ENCODE data around the gene MGRN1. TPM values are rescaled to one million over a fixed set of nuclear protein-coding genes. Genes with fewer than 3 reads are reported as not detected.

Gene MGRN1
- total RNA-seq, 1 donor from 2014 or later, result 201 TPM

DNA sequence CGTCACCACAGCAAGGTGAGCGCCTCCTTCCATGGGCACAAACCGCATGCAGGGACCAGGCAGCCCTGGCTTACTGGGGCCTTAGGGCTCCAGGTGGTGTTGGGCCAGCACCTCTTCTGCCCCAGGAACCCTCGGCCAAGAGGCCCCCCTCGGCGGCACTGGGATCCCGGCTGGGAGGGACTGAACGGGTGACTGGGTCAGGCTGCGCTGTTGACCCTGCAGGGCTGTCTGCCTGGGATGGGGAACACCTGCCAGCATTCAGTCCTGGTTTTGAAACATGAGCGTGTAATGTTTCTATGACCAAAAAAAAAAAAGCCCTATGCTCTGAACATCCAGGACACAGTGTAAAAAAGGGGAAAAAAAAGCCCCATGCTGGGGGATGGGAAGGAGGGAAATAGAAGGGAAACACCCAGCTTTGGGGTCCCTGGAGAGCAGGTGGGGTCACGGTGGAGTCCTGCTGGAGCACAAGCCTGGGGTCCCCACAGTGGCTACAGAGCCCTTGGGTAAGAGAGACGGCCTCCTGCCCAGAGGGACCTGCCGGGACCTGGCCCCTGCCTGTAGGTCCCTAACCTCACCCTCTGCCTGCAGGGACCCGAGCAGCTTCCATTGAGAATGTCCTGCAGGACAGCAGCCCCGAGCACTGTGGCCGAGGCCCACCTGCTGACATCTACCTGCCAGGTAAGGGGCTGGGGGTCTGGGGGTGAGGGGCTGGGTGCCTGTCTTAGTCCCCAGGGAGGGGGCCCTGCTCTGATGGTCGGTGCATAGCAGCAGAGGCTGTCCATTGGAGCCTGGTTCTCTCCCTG lies 58.8 kb downstream of the MGRN1 start:
- TF ChIP-seq, protein P1, sequence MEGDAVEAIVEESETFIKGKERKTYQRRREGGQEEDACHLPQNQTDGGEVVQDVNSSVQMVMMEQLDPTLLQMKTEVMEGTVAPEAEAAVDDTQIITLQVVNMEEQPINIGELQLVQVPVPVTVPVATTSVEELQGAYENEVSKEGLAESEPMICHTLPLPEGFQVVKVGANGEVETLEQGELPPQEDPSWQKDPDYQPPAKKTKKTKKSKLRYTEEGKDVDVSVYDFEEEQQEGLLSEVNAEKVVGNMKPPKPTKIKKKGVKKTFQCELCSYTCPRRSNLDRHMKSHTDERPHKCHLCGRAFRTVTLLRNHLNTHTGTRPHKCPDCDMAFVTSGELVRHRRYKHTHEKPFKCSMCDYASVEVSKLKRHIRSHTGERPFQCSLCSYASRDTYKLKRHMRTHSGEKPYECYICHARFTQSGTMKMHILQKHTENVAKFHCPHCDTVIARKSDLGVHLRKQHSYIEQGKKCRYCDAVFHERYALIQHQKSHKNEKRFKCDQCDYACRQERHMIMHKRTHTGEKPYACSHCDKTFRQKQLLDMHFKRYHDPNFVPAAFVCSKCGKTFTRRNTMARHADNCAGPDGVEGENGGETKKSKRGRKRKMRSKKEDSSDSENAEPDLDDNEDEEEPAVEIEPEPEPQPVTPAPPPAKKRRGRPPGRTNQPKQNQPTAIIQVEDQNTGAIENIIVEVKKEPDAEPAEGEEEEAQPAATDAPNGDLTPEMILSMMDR (IDR thresholded peaks at IDR 0.05), result no peak
- H3K9me3 ChIP-seq, result no peaks in the 10 kb centered on the region
- H3K4me1 ChIP-seq, result no peaks in the 10 kb centered on the region
- H3K36me3 ChIP-seq, result peaks cover 73 to 83% of the 10 kb centered on the region in 2 donors
- intact Hi-C loops (cut with DNase I), result no loop called here
- no peaks in the 10 kb centered on the region for H3K27me3 ChIP-seq
- no peak for DNase-seq (ENCODE audit: low spot score in 2 of 2)
- H3K27ac ChIP-seq, result no peak overlapping the region
- H3K4me3 ChIP-seq, result no peak overlapping the region

DNA sequence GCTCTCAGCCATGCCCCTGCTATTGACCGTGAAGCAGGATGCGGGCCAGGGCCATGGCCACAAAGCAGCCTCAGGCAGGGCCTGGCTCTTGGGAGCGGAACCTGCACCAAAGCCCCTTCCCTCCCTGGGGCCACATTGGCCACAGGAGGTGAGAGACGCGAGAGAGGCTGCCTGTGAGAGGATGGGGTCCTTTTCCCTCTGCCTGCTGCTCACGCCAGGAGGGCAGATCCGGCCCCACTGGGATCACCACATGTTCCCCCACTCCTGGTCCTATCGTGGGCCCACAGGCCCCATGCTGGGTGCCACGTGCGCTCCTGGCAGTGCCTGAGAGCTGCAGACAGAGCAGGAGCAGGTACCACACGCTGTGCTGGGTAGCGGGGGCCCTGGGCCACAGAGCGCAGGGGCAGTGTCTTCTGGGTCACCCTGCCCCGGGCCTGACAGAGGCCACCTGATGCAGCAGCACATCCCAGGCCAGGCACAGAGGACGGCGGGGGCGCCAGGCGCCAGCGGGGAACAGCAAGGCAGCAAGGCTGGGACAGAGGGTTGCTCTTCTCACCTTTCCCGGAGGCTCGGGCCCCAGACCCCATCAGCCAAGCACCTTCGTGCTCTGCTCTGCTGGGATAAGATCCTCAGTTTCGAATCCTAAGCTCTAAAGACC lies 59.6 kb downstream of the MGRN1 start:
- no peaks in the 10 kb centered on the region for H3K27me3 ChIP-seq
- no peaks in the 10 kb centered on the region for H3K4me1 ChIP-seq
- no peak for DNase-seq (ENCODE audit: low spot score in 2 of 2)
- peaks cover 70 to 87% of the 10 kb centered on the region in 2 donors for H3K36me3 ChIP-seq
- TF ChIP-seq, protein P1 (IDR thresholded peaks at IDR 0.05), result no peak
- H3K27ac ChIP-seq, result no peak overlapping the region
- intact Hi-C loops (cut with DNase I), result no loop called here
- no peak overlapping the region for H3K4me3 ChIP-seq
- H3K9me3 ChIP-seq, result no peaks in the 10 kb centered on the region

DNA sequence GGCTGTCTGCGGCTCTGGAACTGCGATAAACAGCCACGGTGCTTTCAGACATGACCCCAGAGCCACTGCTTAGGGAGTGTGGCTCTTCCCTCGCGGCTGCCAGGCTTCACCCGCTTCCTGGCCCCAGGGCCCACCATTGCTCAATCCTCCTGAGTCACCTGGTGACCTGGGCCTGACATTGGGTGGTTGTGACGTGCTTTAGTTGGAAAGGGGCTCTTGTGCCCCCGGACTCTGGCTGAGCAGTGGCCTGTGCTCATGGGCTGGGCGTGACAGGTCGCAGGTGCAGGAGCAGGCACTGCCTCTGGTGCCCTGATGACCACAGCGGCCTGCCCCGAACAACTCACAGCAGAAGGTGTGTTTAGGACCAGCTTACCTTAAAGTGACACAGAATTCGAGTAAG lies 60.1 kb downstream of the MGRN1 start:
- no peak for DNase-seq (ENCODE audit: low spot score in 2 of 2)
- no peaks in the 10 kb centered on the region for H3K9me3 ChIP-seq
- no peak overlapping the region for H3K4me3 ChIP-seq
- intact Hi-C loops (cut with DNase I), result no loop called here
- H3K27ac ChIP-seq, result no peak overlapping the region
- peaks cover 70 to 84% of the 10 kb centered on the region in 2 donors for H3K36me3 ChIP-seq
- H3K27me3 ChIP-seq, result no peaks in the 10 kb centered on the region
- TF ChIP-seq, protein P1 (IDR thresholded peaks at IDR 0.05), result no peak
- no peaks in the 10 kb centered on the region for H3K4me1 ChIP-seq

DNA sequence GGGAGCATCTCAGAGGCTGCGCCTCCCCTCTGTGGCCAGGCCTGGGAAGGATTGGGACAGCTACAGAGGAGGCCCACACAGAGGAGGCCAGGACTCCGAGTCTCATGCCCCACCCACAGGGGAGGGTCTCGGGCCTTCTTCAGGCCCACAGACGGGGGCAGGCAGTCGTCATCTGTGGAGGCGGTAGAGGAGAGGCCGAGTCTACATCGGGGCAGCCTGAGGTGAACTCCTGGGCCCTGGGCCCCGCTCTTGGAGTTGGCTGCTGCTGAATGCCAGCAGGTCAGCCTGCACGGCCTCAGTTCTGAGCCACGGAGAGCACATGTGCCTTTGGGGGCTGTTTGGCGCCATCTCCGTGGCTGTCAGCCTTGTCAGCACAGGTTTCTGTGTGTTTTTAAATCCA lies 60.7 kb downstream of the MGRN1 start:
- Histone ChIP-seq H3K27me3 (no peaks in the 10 kb centered on the region), H3K9me3 (no peaks in the 10 kb centered on the region), H3K4me1 (no peaks in the 10 kb centered on the region), H3K4me3 (no peak overlapping the region), H3K36me3 (peaks cover 65 to 84% of the 10 kb centered on the region in 2 donors), H3K27ac (no peak overlapping the region)
- DNase-seq (ENCODE audit: low spot score in 2 of 2), result no peak
- intact Hi-C loops (cut with DNase I), result no loop called here
- TF ChIP-seq, protein P1 (IDR thresholded peaks at IDR 0.05), result no peak

DNA sequence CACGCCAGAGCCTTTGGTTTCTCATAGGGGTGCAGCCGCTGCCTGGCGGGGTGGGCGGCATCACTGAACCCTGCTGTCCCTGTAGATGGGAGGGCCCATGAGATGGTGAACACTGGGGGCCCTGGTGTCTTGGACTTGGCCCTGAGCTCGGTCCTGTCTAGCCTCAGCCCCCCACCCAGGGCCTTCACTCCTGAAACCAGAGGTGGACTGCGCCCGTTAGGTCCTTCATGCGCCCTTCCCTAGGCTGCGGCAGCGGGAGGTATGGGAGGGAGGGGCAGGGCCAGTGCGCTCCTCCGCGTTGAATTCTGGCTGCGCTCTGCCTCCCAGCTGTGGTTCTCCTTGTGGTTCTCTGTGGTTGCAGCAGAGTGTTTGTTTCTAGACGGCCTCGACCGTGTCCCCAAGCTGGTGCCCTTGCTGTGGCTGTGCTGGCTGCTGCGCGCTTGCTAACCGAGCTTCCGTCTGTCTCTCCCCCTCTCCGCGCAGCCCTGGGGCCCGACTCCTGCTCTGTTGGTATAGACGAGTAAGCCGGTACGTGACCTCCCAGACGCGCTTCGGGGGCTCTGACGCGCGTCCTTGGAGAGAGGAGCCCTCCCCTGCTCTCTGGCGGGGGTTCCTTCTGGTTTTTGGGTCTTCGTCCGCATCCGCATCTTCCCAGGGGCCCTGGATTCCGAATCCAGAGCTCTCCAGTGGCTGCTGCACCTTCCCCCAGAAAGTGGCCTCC lies 61.3 kb downstream of the MGRN1 start:
- H3K4me3 ChIP-seq, result no peak overlapping the region
- peaks cover 61 to 85% of the 10 kb centered on the region in 2 donors for H3K36me3 ChIP-seq
- no peaks in the 10 kb centered on the region for H3K4me1 ChIP-seq
- no peak overlapping the region for H3K27ac ChIP-seq
- H3K27me3 ChIP-seq, result no peaks in the 10 kb centered on the region
- intact Hi-C loops (cut with DNase I), result no loop called here
- TF ChIP-seq, protein P1 (IDR thresholded peaks at IDR 0.05), result no peak
- H3K9me3 ChIP-seq, result no peaks in the 10 kb centered on the region
- no peak for DNase-seq (ENCODE audit: low spot score in 2 of 2)

All from ascending aorta (tissue), 2 donors.